PC-9 (cell line): Measurements from ENCODE around the gene MARK1. TPM values are rescaled to one million over a fixed set of nuclear protein-coding genes. Genes with fewer than 3 reads are reported as not detected.
A peak's percentile ranks its signal among the peaks of the same experiment; 100 is the strongest.

ENCODE experiments used
- BruUV-seq: library from RNA; stranded (reverse); fragments of 400-500 nt; replicated peaks from 2 replicates; lab custom pipeline; 2021; lab: Mats Ljungman, UMichigan
- CTCF ChIA-PET: fragments of 300-600 bp; sonication (Branson Sonifier 250); formaldehyde crosslinking; loops from one replicate; lab custom pipeline; 2022; ENCODE audit warnings: antibody characterized with exemption; lab: Charles Lee
- POLR2A ChIA-PET: fragments of 300-600 bp; sonication (Branson Sonifier 250); formaldehyde crosslinking; loops from one replicate; lab custom pipeline; 2022; ENCODE audit warnings: antibody characterized with exemption; ENCODE audit not compliant: unreplicated experiment; lab: Charles Lee
- DNase-seq, 2 experiments: peaks; one replicate each; pipeline versions ENCODE4 v3.0.0 to v3.0.0-alpha.2; 2015 to 2022; ENCODE audit warnings: mixed read lengths in 1 of 2
- H2AFZ ChIP-seq: fragments of 200-600 bp; sonication (generic); 2 replicates; pipeline ENCODE4 v1.8.1; 2017; ENCODE audit warnings: antibody characterized with exemption
- H3F3A ChIP-seq: fragments of 200-600 bp; sonication (generic); 2 replicates; pipeline ENCODE4 v1.8.1; 2017; ENCODE audit warnings: antibody characterized with exemption, mild to moderate bottlenecking, low read depth; ENCODE audit not compliant: insufficient read depth
- H3K27ac ChIP-seq: fragments of 200-600 bp; sonication (generic); 2 replicates; pipeline ENCODE4 v1.6.1; 2016; ENCODE audit warnings: mixed run types
- H3K27me3 ChIP-seq: fragments of 200-600 bp; sonication (generic); 2 replicates; pipeline ENCODE4 v1.6.1; 2016; ENCODE audit warnings: low read depth, mixed run types; ENCODE audit not compliant: insufficient read depth
- H3K36me3 ChIP-seq: fragments of 200-600 bp; sonication (generic); 2 replicates; pipeline ENCODE4 v1.6.1; 2016; ENCODE audit warnings: low read depth, mixed run types
- H3K4me1 ChIP-seq: fragments of 200-600 bp; sonication (generic); replicated peaks from 2 replicates; pipeline ENCODE4 v1.6.1; 2016; ENCODE audit warnings: mixed run types; ENCODE audit not compliant: insufficient read depth
- H3K4me2 ChIP-seq: fragments of 200-600 bp; sonication (generic); 2 replicates; pipeline ENCODE4 v1.6.1; 2017; ENCODE audit warnings: mixed run types
- H3K4me3 ChIP-seq: fragments of 200-600 bp; sonication (generic); 2 replicates; pipeline ENCODE4 v1.6.1; 2016; ENCODE audit warnings: mixed run types
- H3K79me2 ChIP-seq: fragments of 200-600 bp; sonication (generic); 2 replicates; pipeline ENCODE4 v1.6.1; 2017; ENCODE audit warnings: low read depth, mixed run types
- H3K9me2 ChIP-seq: fragments of 200-600 bp; sonication (generic); 2 replicates; pipeline ENCODE4 v1.8.1; 2017; ENCODE audit warnings: mild to moderate bottlenecking; ENCODE audit not compliant: insufficient read depth
- H3K9me3 ChIP-seq: fragments of 200-600 bp; sonication (generic); 2 replicates; pipeline ENCODE4 v1.8.1; 2016; ENCODE audit warnings: low read depth; ENCODE audit not compliant: insufficient read depth
- H4K20me1 ChIP-seq: fragments of 200-600 bp; sonication (generic); 2 replicates; pipeline ENCODE4 v1.8.1; 2017; ENCODE audit not compliant: insufficient read depth
- EZH2 ChIP-seq: fragments of 200-600 bp; sonication (generic); IDR thresholded peaks from 2 replicates; pipeline ENCODE4 v1.8.0; 2017; ENCODE audit warnings: antibody characterized with exemption, low read depth
- intact Hi-C: fragments of 100-400 bp; cut with micrococcal nuclease; formaldehyde crosslinking; loops from one replicate; pipeline ENCODE4 v1.10.0; 2022; ENCODE audit not compliant: unreplicated experiment
- total RNA-seq: library from RNA; stranded (reverse); gene quantifications from 2 replicates; pipeline ENCODE4 v1.2.3, GENCODE V29; 2021
- TF ChIP-seq, protein P1 (sequence below): fragments of 200-600 bp; sonication (generic); conservative IDR thresholded peaks from 2 replicates; pipeline ENCODE4 v1.6.1; 2017; ENCODE audit warnings: mixed run types, antibody characterized with exemption, mild to moderate bottlenecking, moderate library complexity

Gene MARK1
- total RNA-seq, 1 experiment from 2014 or later: 1.9 TPM

DNA sequence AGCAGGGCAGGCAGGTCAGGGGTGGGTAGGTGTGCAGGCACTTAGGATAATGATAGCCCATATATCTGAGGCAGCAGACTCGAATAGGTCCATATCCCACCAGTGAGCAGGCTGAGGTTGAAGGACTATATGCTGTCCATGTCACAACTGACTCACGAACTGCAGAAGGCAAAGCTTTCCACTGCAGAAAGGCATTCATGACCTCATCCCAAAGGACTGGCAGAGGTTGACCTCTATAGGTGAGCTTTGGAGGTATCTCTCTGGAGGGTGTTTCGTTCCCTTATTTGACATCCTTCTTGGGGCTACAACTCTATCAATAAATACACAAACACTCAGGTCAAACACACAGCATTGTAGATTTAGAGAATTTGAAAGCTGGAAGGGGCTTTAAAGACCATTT lies 42.8 kb upstream of the MARK1 start:
- intact Hi-C loops: no loop called here
- POLR2A ChIA-PET: no interaction called here
- no peak for TF ChIP-seq EZH2
- TF ChIP-seq, protein P1, sequence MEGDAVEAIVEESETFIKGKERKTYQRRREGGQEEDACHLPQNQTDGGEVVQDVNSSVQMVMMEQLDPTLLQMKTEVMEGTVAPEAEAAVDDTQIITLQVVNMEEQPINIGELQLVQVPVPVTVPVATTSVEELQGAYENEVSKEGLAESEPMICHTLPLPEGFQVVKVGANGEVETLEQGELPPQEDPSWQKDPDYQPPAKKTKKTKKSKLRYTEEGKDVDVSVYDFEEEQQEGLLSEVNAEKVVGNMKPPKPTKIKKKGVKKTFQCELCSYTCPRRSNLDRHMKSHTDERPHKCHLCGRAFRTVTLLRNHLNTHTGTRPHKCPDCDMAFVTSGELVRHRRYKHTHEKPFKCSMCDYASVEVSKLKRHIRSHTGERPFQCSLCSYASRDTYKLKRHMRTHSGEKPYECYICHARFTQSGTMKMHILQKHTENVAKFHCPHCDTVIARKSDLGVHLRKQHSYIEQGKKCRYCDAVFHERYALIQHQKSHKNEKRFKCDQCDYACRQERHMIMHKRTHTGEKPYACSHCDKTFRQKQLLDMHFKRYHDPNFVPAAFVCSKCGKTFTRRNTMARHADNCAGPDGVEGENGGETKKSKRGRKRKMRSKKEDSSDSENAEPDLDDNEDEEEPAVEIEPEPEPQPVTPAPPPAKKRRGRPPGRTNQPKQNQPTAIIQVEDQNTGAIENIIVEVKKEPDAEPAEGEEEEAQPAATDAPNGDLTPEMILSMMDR: no peak

DNA sequence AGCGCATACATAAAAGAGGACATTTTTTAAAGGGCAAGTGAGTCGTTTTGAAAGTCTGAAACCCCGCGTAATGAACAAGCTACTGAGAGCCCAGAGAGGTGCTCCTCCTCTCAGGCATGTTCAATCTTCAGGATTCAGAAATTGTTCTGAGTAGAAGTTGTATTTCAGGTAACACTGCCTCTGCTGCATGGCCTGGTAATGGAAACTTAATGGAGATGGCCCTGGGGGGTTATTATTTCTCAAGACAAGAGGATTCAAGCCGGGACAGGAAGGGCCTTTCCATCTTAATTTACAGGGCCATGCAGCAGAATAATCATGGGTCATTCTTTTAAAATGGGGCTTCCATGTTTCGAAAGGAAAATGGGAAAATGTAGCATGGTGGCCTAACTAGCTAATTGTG lies 42.1 kb upstream of the MARK1 start:
- ChIA-PET POLR2A (no interaction called here), CTCF (no interaction called here)
- no TSS peak for BruUV-seq
- intact Hi-C loops: no loop called here
- Histone ChIP-seq H3K4me2 (no peak overlapping the region), H3K4me1 (peaks cover 12% of the 10 kb centered on the region), H4K20me1 (no peaks in the 10 kb centered on the region), H3K9me3 (no peaks in the 10 kb centered on the region), H3K27me3 (no peaks in the 10 kb centered on the region), H3K27ac (no peak overlapping the region), H3K4me3 (no peak overlapping the region), H3K36me3 (no peaks in the 10 kb centered on the region), H3K79me2 (no peaks in the 10 kb centered on the region), H3F3A (peaks cover 21% of the 10 kb centered on the region), H3K9me2 (no peaks in the 10 kb centered on the region), H2AFZ (no peak overlapping the region)
- no peak for DNase-seq
- TF ChIP-seq, protein P1: no peak
- TF ChIP-seq EZH2: no peak

More for the DNA sequence above, 42.8 kb upstream of the MARK1 start:
- CTCF ChIA-PET: no interaction called here
- DNase-seq: no peak
- no peaks in the 10 kb centered on the region for H3K9me2 ChIP-seq
- no peaks in the 10 kb centered on the region for H4K20me1 ChIP-seq
- H3K36me3 ChIP-seq: no peaks in the 10 kb centered on the region
- no peaks in the 10 kb centered on the region for H3K27me3 ChIP-seq
- no peak overlapping the region for H3K4me2 ChIP-seq
- H3K79me2 ChIP-seq: no peaks in the 10 kb centered on the region
- H3K9me3 ChIP-seq: no peaks in the 10 kb centered on the region
- BruUV-seq: no TSS peak
- peaks cover 12% of the 10 kb centered on the region for H3K4me1 ChIP-seq
- peaks cover 21% of the 10 kb centered on the region for H3F3A ChIP-seq
- H2AFZ ChIP-seq: no peak overlapping the region
- H3K27ac ChIP-seq: no peak overlapping the region
- no peak overlapping the region for H3K4me3 ChIP-seq

DNA sequence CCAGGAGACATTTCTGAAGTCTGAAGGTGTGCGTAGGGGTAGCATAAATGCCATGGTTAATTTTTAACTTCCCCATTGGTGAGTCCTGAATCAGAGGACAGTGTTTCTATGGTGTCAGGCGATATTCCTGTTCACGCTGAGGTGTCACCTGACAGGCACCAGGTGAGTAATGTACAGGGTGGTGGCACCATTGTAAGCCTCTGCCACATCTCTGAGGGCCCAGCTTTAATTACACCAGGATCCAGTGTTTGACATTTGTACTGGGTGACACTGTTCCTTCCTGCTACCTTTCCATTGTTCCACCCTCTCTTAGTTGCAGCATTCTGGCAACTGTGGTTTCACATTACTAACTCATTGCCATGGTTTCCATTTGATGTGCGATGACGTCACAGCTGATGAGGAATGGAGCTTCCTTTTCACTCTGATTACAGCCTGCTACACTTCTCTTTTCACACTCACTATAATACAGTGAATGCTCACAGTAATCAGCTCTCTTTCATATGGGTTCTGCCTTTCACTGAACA lies 40.6 kb upstream of the MARK1 start:
- H3K36me3 ChIP-seq: no peaks in the 10 kb centered on the region
- no peak overlapping the region for H3K4me3 ChIP-seq
- ChIA-PET CTCF (interaction anchor here (0.6 to 0.7 kb wide), 2 partner anchors 247 to 261 kb away, joined by 3 to 6 read pairs; no protein-coding TSS in a partner anchor), POLR2A (no interaction called here)
- no peaks in the 10 kb centered on the region for H3K9me3 ChIP-seq
- peaks cover 12% of the 10 kb centered on the region for H3K4me1 ChIP-seq
- peak overlapping the region; percentile 55 for H3K4me2 ChIP-seq
- intact Hi-C loops: loop anchor here (1.0 kb wide), 1 partner anchor 117 kb away; no protein-coding TSS in a partner anchor
- H2AFZ ChIP-seq: peak overlapping the region; percentile 70; the same call in 1 of the 2 replicates
- peak overlapping the region; percentile 84 for H3K27ac ChIP-seq
- BruUV-seq: no TSS peak
- H3K79me2 ChIP-seq: no peaks in the 10 kb centered on the region
- no peaks in the 10 kb centered on the region for H3K27me3 ChIP-seq
- peaks cover 21% of the 10 kb centered on the region for H3F3A ChIP-seq
- no peaks in the 10 kb centered on the region for H3K9me2 ChIP-seq
- H4K20me1 ChIP-seq: no peaks in the 10 kb centered on the region
- DNase-seq: peak; percentile 68 to 90
- TF ChIP-seq, protein P1: no peak
- TF ChIP-seq EZH2: no peak
